HG03039 (cell line): ENCODE data around the gene ERF.

Experiments
- ATAC-seq: cut with Tn5 transposase; IDR thresholded peaks from one replicate; pipeline ENCODE4 v1.9.1; 2021; ENCODE audit warnings: mild to moderate bottlenecking, moderate library complexity; ENCODE audit not compliant: unreplicated experiment

ERF gene

GRCh38 chr19:42219812-42220750 lies 34.8 kb downstream of the ERF start, which contains the start of gene ZNF526:
Gene ZNF526, plus strand, starts transcription at chr19:42220312. Its CDS starts 4,092 bp downstream, at chr19:42224404.
- ATAC-seq: peak; percentile 62

- peak; percentile 62 for ATAC-seq
Measured at GRCh38 chr19:42217520-42218437, 37.1 kb downstream of the ERF start, which contains the start of gene DEDD2. Gene DEDD2, minus strand, starts transcription at chr19:42217677. Its CDS starts 670 bp downstream, at chr19:42217007.

DNA sequence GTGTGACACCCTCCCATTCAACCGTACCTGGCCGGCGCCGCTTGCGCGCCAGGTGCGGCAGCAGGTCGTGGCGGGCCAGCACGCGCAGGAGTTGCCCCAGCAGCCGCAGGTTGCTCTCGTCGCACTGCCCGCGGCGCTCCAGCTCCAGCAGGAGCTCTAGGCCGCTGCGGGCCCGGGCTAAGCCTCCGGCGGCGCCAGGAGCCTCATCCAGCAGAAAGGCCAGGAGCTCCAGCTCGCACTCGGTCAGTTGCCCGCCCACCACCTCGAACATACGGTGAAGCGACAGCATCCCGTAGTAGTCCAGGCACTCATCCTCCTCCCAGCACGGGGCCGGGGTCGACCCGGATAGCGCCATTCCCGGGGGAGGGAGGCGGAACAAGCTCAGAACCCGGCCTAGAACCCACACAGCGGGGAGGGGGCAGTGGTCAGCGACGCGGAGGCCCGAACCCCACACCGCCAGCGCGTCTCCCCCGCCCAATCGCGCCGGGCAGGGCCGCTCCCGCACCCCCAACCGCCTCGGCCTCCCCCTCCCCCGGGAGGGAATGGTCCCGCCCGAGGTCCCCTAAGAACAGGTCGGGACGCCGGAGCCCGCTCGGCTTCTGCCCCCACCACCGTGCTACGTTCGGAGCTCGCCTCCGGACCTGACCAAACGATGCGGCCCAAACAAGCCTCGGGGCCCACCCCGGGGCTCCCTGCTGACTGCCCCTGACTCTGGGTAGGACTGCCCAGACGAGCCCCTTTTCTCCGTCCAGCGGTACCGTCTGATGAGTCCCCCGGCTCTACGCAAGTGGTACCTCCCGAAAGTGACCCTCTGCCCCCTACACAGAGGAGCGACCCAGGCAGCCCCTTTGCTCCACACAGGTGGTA lies 38.0 kb downstream of the ERF start:
- peak; percentile 5 for ATAC-seq

- no peak for ATAC-seq
Measured at GRCh38 chr19:42214810-42215485, 40.0 kb downstream of the ERF start.

DNA sequence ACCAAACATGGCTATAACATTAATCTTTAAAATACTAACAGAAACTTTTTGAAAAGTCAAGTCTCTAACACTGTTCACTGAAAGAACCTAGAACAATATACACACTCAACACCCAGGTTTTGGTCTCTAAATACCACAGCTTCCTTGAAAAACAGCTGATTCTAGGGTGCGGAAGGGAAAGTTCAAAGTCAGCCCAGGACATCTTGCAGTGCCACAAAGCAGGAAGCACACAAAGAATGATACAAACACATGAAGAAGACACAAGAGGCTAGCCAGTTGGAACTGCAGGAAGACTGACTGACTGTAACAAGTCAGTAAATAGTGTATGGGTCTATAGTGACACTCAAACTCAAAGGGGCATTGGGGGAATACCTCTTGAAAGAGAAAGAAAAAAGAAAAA lies 42.0 kb downstream of the ERF start:
- ATAC-seq: no peak

DNA sequence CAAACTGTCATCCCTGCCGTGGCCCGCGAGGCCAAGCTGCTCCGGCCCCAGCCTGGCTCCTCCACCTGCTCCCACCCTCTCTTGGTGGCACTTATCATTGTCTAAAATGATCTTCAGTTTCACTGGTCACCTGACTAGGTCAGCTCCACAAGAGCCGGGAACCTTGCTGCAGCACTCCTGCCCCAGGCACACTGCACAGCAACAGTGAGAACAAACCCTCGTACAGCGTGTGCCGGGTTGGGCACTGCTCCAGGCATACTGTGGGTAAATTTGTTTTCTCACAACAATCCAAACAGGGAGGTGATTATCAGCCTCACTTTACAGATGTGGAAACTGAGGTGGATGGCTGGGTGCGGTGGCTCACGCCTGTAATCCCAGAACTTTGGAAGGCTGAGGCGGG lies 46.3 kb downstream of the ERF start:
- no peak for ATAC-seq

DNA sequence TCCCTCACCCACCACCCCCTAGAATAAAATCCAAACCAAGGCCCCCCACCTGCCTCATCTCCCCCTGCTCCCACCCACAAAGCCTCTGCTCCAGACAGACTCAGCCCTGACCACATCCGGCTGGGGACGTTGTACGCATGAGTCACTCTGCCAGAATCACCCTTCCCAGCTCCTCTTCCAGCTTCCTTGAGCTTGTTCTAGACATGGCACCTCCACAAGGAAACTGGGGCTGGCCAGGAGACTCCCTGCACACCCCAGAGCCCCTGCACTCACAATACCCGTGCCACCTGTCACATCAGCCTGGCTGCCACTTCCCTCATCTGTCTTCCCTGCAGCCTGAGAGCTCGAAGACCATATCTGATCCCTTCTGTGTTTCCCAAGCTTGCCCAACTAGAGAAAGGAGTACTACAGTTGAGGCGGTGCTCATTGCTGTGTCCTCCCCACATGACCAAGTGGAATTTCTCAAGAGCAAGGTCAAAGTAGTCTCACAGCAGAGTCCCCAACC lies 47.1 kb downstream of the ERF start:
- no peak for ATAC-seq

DNA sequence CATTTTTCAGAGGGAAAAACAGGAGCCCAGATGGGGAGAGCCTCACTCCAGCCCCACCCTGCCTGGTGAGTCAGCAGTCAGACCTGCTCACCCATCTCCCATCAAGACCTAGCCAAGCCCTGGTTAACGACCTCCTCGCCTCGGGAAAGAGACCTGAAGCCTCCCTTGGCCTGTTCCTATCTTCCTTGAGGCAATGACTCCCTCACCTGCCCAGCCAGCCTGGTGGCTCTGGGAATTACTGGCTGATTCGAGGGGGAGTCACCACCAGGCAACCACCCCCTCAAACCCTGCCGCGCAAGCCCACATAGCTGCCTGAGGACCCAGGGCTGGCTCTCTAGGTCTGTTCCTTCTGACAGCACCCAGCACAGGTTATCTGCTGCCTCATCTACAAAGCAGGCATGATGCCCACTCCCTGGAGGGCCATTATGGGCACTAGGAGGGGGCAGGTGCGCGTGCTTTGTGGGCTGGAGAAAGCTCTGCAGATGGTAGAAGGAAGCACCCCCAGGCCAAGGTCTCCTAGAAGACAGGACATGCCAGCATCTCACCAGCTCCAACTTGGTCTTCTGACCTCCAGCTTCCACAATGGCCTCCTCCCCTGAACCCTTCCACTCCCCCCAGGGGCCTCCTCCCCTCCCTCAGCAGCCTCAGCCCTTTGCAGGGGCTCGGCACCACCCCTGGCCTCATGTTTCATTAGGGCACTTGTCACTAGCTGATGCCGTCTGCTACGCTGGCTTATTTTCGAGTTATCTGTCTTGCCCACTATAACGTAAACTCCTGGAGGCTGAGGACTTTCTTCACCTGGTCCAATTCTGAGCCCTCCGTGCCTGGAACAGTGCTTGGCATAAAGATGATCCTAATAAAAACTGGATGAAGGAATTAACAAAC lies 47.8 kb downstream of the ERF start:
- ATAC-seq: no peak

- ATAC-seq: no peak
Measured at GRCh38 chr19:42204664-42205063, 50.3 kb downstream of the ERF start.

GRCh38 chr19:42203700-42204099 lies 51.2 kb downstream of the ERF start:
- no peak for ATAC-seq

DNA sequence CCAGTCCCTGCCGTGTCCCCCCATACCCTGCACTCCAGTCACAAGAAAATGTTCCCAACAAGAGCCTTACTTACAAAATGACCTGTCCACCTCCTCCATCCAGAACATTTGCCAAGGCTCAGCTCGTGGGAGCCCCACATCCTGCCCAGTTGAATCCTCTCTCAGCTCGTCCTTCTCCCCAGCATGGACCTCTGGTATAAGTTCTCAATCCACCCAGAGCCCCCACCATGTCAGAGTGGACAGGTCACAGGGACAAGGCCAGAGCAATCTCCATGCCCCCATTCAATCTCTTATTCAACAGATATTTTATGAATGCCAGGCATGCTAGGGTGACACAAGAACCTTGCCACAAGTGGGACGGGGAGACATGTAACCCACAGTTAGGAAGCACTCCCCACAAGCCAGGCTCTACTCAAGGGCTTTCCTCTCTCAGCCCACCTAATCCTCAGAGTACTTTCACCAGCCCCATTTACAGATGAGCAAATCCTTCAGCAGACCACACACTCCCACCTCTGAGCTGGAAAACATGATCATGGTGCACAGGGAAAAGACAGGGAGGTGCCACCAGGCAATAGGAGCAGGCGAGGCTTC lies 52.5 kb downstream of the ERF start:
- no peak for ATAC-seq

DNA sequence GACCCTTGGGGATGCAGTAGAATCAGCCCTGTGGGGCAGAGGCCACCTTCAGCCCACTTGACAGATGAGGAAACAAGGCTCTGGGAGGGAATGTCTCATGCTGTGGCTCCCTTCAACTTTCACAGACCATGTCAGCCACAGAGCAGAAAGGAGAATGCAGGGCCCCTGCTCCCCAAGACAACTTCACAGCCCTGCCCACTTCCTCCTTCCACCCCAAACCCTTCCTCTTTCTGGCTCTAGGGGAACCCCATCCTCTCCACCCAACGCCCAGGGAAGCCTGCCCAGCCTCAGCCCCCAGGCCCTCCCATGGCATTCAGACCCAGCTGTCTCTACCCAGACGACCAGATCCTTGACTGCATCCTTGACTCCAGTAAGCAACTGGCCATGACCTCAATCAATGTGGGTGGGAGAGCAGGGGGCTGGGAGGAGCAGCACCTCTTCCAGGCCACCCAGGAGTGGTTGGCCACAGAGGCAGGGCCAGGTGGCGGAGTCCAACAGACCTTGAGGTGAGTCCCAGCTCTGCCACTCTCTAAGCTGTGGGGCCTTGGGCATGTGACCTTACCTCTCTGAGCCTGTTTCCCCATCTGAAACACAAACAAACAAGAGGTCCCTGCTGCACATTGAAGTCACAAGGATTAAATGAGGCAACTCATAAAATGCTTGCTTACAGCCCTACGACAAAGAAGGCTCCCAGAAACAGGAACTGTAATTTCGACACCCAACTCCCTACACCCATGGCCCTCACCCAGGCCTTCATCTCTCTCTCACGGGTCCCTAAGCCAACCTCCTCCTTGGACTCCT lies 53.2 kb downstream of the ERF start:
- ATAC-seq: peak; percentile 35

GRCh38 chr19:42200116-42200715 lies 54.7 kb downstream of the ERF start:
- ATAC-seq: no peak

DNA sequence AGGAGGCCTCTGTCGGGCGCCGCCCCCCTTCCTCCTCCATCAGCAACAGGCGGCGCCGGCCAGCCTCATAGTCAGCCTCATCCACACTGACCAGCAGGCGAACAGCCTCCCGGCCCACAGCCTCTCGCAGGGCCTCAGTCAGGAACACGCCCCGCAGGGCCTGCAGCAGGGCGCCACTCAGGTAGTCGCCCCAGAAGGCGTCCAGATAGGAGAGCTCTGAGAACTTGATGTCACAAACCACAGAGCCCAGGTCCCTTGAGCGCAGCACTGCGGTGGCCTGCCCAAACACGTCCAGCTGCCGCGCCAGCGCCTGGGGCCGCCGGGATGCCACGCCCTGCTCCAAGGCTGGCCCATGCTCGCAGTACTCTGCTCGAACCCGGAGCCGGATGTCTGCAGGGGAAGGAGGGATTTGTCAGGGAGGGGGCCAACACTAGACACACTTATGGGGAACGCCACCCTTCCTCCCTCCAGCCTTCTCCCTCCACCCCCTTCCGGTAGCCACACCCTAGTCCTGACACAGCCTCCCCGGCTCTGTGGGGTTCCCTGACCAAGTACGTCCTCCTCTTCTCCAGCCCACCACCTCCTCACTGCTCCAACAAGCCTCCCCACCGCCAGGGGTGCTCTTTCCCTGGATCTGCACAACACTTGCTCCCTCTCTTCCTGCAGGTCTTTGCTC lies 55.4 kb downstream of the ERF start:
- ATAC-seq: no peak

DNA sequence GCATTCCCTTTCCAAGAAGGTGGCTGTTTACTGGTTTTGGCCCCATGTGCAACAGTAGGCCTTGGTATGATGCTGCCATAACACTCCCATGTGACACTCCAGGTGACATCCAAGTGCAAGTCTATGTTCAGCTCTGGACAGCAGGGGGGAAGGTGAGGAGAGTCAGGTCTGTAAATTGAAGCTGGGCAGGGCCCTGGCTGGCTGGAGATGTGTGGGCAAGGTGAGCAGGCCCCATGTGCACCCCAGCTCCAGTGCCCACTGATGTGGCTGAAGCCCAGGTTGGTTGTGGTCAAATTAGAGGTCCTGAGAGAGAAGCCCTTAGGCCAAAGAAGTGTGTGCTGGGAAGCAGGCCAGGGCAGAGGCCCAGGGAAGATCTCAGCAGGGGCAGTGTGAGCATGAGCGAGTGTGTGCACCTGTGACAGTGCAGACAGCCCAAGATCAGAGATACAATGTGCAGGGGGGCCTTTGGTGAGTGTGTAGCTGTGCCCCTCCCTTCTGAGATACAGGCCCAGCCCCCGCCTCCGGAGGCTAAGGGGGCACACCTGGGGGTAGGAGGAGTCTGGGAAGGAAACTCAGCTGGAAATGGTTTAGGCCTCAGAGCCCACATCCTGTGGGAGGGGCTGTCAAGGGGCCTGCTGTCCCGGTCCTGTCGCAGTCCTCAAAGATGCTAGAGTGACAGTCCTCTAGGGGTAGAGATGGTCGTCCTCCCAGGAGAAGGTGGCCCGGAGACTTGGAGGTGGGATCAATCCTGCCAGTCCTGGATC lies 56.1 kb downstream of the ERF start:
- no peak for ATAC-seq
